Activated CD8-positive, alpha-beta memory T cell treated with anti-CD3 and anti-CD28 coated beads for 1 hour (primary cell): ENCODE results near the gene ELOA2.
"Not testable (repeated sequence)": the region's sequence is repeated elsewhere in the genome, so short reads cannot be mapped to it uniquely, and the experiment has no call there.

Experiments used
- DNase-seq, 2 donors: peaks; one replicate each; pipeline ENCODE4 v3.0.0-alpha.2; 2020; ENCODE audit warnings: low read depth in 1 of 2; ENCODE audit errors: extremely low read depth in 1 of 2

ELOA2 gene

DNA sequence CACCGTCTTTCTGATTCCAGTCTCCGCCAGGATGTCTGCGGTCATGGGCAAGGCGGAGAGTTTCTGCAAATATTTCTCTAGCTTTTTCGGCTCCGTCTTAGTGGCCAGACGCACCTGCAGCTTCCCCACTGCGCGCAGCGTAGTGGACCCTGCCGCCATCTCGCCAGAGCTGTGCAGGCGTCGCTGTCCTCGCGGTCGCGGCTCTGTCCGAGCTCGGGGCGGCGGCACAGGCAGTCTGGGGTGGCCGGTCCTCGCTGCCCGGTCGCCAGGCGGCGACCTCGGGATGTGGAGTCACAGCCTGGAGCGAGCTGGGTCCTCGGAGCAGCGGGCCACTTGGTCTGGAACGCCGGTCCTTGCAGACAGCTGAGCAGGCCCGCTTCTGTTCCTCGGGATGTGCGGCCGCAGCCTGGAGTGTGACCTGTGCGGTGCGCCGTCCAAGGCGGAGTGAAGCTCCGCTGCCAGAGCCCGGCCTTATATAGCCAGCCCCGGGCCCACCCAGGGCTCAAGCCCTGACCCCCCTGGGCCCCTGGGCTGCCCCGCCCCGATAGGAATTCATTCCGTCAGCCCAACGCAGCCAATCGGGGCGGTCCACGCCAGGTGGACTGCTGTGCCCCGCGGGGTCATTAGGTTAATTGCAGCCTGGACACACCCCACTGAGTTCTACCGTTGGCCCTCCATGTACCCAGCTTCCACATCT lies 11.5 kb downstream of the ELOA2 start:
- not testable (repeated sequence) for DNase-seq

- DNase-seq = not testable (repeated sequence)
Observed at GRCh38 chr18:47022821-47023220, 12.6 kb downstream of the ELOA2 start.

GRCh38 chr18:47020757-47021156 lies 14.7 kb downstream of the ELOA2 start:
- DNase-seq = not testable (repeated sequence)

GRCh38 chr18:47019870-47020269 lies 15.6 kb downstream of the ELOA2 start:
- not testable (repeated sequence) for DNase-seq
